HG02981 (cell line): Measurements from ENCODE around the gene STX12.
"Not testable (repeated sequence)": the region's sequence is repeated elsewhere in the genome, so short reads cannot be mapped to it uniquely, and the experiment has no call there.

Source experiments
- ATAC-seq: cut with Tn5 transposase; IDR thresholded peaks from one replicate; pipeline ENCODE4 v1.9.1; 2021; ENCODE audit warnings: mild to moderate bottlenecking, moderate library complexity; ENCODE audit not compliant: unreplicated experiment

STX12 gene

GRCh38 chr1:27774654-27775053 is 1.6 kb downstream of the STX12 start:
- ATAC-seq, result no peak

GRCh38 chr1:27775336-27775735 is 2.3 kb downstream of the STX12 start:
- ATAC-seq, result not testable (repeated sequence)

GRCh38 chr1:27776276-27776675 is 3.3 kb downstream of the STX12 start:
- ATAC-seq, result not testable (repeated sequence)

GRCh38 chr1:27778056-27778455 is 5.0 kb downstream of the STX12 start:
- ATAC-seq, result no peak

- ATAC-seq, result no peak
Measured at GRCh38 chr1:27779122-27779521, 6.1 kb downstream of the STX12 start.

- ATAC-seq, result no peak
Measured at GRCh38 chr1:27782950-27783349, 9.9 kb downstream of the STX12 start.

- no peak for ATAC-seq
Measured at GRCh38 chr1:27784700-27785099, 11.7 kb downstream of the STX12 start.

GRCh38 chr1:27785781-27786455 is 12.9 kb downstream of the STX12 start:
- no peak for ATAC-seq

- ATAC-seq, result no peak
Measured at GRCh38 chr1:27787895-27788294, 14.9 kb downstream of the STX12 start.

GRCh38 chr1:27789540-27790041 is 16.6 kb downstream of the STX12 start:
- no peak for ATAC-seq

GRCh38 chr1:27790270-27790669 is 17.3 kb downstream of the STX12 start:
- ATAC-seq, result not testable (repeated sequence)

GRCh38 chr1:27795601-27796000 is 22.6 kb downstream of the STX12 start:
- no peak for ATAC-seq

- no peak for ATAC-seq
Measured at GRCh38 chr1:27804791-27805190, 31.8 kb downstream of the STX12 start.

- ATAC-seq, result no peak
Measured at GRCh38 chr1:27806758-27807157, 33.7 kb downstream of the STX12 start.

GRCh38 chr1:27807385-27807784 is 34.4 kb downstream of the STX12 start:
- ATAC-seq, result no peak

- ATAC-seq, result not testable (repeated sequence)
Measured at GRCh38 chr1:27808131-27808530, 35.1 kb downstream of the STX12 start.

- ATAC-seq, result no peak
Measured at GRCh38 chr1:27809883-27810282, 36.9 kb downstream of the STX12 start.

- ATAC-seq, result no peak
Measured at GRCh38 chr1:27811741-27812500, 38.9 kb downstream of the STX12 start.

- no peak for ATAC-seq
Measured at GRCh38 chr1:27816921-27817630, 44.1 kb downstream of the STX12 start.

GRCh38 chr1:27821761-27822315 is 48.8 kb downstream of the STX12 start:
- no peak for ATAC-seq

GRCh38 chr1:27823784-27824183 is 50.8 kb downstream of the STX12 start:
- no peak for ATAC-seq
